RCC 7860 (cell line): ENCODE data around the gene SERPINB4.

Experiments used
- DNase-seq: peaks from one replicate; pipeline ENCODE4 v3.0.0-alpha.2; 2015; ENCODE audit warnings: low spot score
- FAIRE-seq: peaks from 2 replicates; lab custom pipeline; 2012; peaks lifted over from hg19 to GRCh38; lab: Jason Lieb, UNC

Gene SERPINB4

GRCh38 chr18:63637703-63638102 lies 6.4 kb downstream of the SERPINB4 start:
- no peak for FAIRE-seq

DNA sequence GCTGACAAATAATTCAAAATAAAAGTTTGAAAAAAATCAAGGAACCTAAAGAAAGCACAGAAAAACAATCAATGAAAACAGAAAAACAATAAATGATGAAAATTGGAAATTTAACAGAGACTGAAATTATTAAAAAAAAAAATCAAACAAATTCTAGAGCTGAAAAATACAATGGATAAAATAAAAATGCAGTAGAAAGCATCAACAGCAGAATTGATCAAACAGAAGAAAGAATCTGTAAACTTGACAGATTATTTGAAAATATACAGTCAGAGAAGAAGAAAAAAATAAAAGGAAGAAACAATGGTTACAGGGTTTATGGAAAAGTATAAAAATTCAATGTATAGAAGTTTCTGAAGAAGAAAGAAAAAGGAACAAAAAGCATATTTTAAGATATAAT lies 16.2 kb downstream of the SERPINB4 start:
- DNase-seq (no peak), FAIRE-seq (no peak)

More at GRCh38 chr18:63637703-63638102, 6.4 kb downstream of the SERPINB4 start:
- no peak for DNase-seq

- FAIRE-seq: no peak
- DNase-seq: no peak
Measured at GRCh38 chr18:63626431-63626830, 17.6 kb downstream of the SERPINB4 start.

- FAIRE-seq (no peak), DNase-seq (no peak)
Measured at GRCh38 chr18:63624863-63625262, 19.2 kb downstream of the SERPINB4 start.

DNA sequence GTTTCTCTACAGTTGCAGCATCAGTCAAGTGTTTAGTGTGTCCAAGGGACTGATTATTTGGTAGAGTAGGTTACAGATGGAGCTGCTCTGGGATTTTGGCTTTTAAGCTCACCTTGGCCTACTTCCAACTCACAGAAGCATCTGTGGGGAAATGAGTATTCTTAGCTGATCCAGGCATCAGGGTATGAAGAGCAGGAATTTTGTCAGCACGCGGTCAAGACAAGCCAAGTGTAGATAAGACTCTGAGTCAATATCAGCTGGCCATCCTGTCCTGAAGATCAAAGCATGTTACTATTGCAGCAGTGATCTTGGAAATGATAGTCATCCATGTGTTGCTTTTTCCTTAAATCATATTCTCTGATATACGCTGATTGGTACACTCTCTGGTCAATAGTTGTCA lies 24.4 kb downstream of the SERPINB4 start:
- no peak for FAIRE-seq
- no peak for DNase-seq

- FAIRE-seq (no peak), DNase-seq (no peak)
Measured at GRCh38 chr18:63617915-63618234, 26.2 kb downstream of the SERPINB4 start.

GRCh38 chr18:63617049-63617914 lies 26.8 kb downstream of the SERPINB4 start:
- DNase-seq: no peak
- no peak for FAIRE-seq

- no peak for DNase-seq
- no peak for FAIRE-seq
Measured at GRCh38 chr18:63613420-63613819, 30.6 kb downstream of the SERPINB4 start.

GRCh38 chr18:63606526-63606925 lies 37.5 kb downstream of the SERPINB4 start:
- FAIRE-seq (no peak), DNase-seq (no peak)

DNA sequence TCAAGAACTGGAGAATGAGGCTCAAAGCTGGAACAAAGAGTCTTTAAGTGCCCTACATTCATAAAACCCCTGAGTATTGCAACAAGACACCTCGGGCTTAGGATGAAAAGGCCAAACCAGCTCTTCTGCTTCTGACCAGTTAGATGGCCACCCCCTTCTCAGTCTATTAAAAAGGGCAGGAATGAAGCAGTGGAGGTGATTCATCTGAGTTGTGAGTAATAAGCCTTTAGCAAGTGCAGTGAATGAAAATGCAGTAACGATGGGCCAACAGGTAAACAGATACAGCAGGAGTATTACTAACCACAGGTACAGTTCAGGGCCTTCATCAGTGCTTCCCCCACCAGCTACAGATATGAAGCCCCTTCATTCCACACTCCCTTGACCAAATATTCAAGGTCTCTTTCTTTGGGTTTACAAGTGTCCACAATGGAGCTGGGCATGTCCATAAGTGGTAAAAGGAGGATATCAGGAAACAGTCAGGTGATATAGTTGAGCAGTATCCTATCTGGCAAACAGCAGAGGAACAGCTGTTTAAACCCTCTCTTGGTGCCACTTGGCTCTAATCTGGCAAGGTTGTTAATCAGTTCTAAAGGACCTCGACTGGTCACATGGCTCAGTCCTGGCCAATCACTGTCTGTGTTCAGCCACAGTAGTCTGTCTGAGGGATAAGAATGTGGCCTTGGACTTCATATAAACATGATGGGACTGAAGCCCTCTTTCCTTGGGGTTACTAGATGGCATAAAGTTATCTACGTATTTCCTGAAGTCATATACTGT lies 39.1 kb downstream of the SERPINB4 start:
- DNase-seq (no peak), FAIRE-seq (no peak)

DNA sequence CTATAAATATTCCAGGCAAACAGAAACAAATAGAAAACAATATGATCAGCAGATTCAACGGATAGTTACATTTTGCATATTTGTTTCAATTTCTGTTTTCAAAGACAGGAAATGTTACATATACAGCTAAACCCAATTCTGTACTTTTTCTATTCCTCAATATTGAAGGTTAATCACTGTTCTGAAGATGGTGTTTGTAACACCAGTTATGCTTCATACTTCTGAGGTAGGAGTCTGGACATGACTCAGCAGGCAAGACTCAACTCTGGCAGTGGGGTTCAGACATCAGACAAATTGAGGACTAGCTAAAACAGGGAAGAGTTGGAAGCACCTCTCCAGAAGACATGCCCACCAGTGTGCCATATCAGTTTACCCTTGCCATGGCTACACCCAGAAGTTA lies 40.3 kb downstream of the SERPINB4 start:
- no peak for FAIRE-seq
- DNase-seq: no peak

DNA sequence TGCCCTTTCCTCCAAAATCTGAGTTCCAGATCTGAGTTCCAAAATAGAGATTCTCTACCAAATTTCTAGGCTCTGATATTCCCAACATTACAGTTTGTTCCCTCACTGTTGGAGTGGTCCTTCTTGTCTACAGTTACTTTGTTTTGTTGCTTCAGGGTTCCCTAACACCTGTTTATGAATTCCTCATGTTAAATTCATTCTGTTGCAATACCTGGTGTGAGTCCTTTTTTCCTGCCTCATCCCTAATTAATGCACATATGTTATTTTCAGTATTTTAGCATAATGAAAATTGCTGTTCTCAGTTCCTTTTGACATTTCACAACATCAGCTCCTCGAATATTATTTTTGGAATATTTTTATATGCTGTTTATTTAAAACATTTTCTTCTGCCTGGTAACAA lies 40.7 kb downstream of the SERPINB4 start:
- no peak for DNase-seq
- no peak for FAIRE-seq

GRCh38 chr18:63596964-63597363 lies 47.1 kb downstream of the SERPINB4 start:
- no peak for DNase-seq
- no peak for FAIRE-seq

DNA sequence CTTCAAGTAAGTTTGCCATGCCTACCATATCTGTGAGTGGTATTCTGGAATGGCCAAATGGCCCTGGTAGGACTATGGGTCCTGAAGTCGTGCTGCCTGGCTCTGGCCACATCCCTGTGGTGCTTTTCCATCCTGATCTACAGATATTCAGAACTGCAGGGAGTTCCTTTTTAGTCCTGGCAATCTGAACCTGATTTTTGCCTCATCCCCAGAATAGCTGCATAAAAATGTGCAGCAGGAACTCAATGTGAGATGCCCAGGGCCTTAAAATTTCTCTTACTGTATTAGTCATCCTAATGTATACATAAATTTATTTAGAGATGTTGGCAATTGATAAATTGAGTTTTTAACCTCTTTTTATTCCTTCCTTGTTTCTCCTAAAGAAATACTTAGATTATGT lies 51.6 kb downstream of the SERPINB4 start:
- no peak for DNase-seq
- FAIRE-seq: no peak

DNA sequence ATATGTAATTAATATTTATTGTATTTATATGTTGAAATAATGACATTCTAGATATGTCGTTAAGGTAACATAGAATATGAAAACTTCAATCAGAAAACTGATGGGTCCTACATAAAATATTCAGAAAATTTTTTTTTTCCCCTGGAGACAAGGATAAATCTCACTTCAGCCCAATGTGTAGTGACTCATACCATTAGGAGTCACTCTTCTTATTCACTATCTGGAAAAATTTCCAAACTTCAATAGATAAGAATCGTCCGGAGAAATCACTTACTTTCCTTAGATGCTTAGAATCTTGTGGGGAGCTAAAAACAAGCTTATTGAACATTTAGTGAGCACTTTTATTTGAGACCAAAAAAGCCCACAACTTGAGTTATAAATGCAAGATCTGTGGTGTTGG lies 52.3 kb downstream of the SERPINB4 start:
- DNase-seq: no peak
- no peak for FAIRE-seq

DNA sequence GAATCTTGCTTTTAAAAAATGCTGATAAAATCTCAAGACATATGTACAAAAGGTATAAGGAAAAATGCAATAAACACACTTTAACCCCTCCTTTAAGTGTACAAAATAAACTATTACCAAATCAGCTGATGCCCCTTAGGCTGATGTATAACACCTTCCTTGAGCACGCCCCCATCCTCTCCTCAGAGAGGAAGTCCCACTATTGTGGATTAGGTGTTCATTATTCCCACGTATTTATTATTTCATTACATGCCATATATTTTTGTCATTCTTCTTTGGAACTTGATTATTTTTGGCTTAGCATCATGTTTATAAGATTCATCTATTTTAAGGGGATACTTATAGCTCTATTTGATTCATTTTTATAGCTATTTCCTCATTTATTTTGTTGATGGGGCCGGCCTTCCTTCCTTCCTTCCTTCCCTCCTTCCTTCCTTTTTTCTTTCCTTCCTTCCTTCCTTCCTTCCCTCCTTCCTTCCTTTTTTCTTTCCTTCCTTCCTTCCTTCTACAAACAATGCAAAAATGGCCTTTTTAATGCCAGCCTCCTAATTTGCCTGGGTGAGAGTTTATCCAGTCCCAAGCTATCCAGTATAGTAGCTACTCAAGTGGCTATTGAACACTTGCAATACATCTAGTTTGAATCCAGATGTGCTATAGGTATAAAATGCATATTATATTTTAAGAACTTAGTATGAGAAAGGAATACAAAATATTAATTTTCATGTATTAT lies 52.9 kb downstream of the SERPINB4 start:
- FAIRE-seq: no peak
- DNase-seq: no peak

GRCh38 chr18:63590373-63590772 lies 53.7 kb downstream of the SERPINB4 start:
- FAIRE-seq: no peak

GRCh38 chr18:63588909-63589308 lies 55.1 kb downstream of the SERPINB4 start:
- FAIRE-seq (no peak), DNase-seq (no peak)

More at GRCh38 chr18:63590373-63590772, 53.7 kb downstream of the SERPINB4 start:
- DNase-seq: no peak
